Panc1 (cell line): ENCODE measurements around the gene GPRIN1. TPM values are rescaled to one million over a fixed set of nuclear protein-coding genes. Genes with fewer than 3 reads are reported as not detected.

ENCODE experiments used
- ATAC-seq: fragments of 200-7000 bp; cut with Tn5 transposase; 2 replicates; pipeline ENCODE4 v1.9.1; 2020; ENCODE audit warnings: mild to moderate bottlenecking, moderate library complexity
- BruUV-seq: library from RNA; stranded (reverse); fragments of 400-500 nt; replicated peaks from 2 replicates; lab custom pipeline; 2021; lab: Mats Ljungman, UMichigan
- CTCF ChIA-PET: fragments of 300-600 bp; sonication (Branson Sonifier 250); formaldehyde crosslinking; loops from one replicate; lab custom pipeline; 2022; ENCODE audit warnings: antibody characterized with exemption; lab: Charles Lee
- POLR2A ChIA-PET: fragments of 300-600 bp; sonication (Branson Sonifier 250); formaldehyde crosslinking; loops from one replicate; lab custom pipeline; 2022; ENCODE audit warnings: antibody characterized with exemption; lab: Charles Lee
- DNase-seq: peaks from one replicate; pipeline ENCODE4 v3.0.0-alpha.2; 2010; ENCODE audit warnings: low read depth, low spot score
- H3K27ac ChIP-seq: 2 replicates; pipeline ENCODE4 v1.5.1; 2011; ENCODE audit warnings: mild to moderate bottlenecking, low read length, inconsistent platforms
- H3K27me3 ChIP-seq: fragments of 200-500 bp; sonication (Bioruptor generic); 2 replicates; pipeline ENCODE4 v1.6.0; 2014; ENCODE audit warnings: low read length, inconsistent platforms; ENCODE audit not compliant: control insufficient read depth, insufficient read depth
- H3K36me3 ChIP-seq: fragments of 200-500 bp; sonication (Bioruptor generic); 2 replicates; pipeline ENCODE4 v1.5.1; 2014; ENCODE audit warnings: inconsistent platforms, mild to moderate bottlenecking, low read length, moderate library complexity; ENCODE audit not compliant: control insufficient read depth, insufficient read depth
- H3K4me1 ChIP-seq: 2 replicates; pipeline ENCODE4 v1.5.1; 2011; ENCODE audit warnings: inconsistent platforms, mild to moderate bottlenecking, low read length, moderate library complexity; ENCODE audit not compliant: control insufficient read depth, insufficient read depth
- H3K4me3 ChIP-seq, 2 experiments: 2 replicates each; pipeline ENCODE4 v1.5.1; 2011 to 2012; ENCODE audit warnings: low read depth in 2 of 2, low read length in 2 of 2, mild to moderate bottlenecking in 2 of 2, inconsistent platforms in 1 of 2, moderate library complexity in 1 of 2
- H3K9me3 ChIP-seq: fragments of 200-500 bp; sonication (Bioruptor generic); 2 replicates; pipeline ENCODE4 v1.5.1; 2014; ENCODE audit warnings: low read depth, mild to moderate bottlenecking, inconsistent platforms, low read length, moderate library complexity; ENCODE audit not compliant: control insufficient read depth, insufficient read depth
- POLR2AphosphoS5 ChIP-seq: IDR thresholded peaks from 2 replicates; pipeline ENCODE4 v1.6.1; 2012; ENCODE audit warnings: mild to moderate bottlenecking, low read depth, low read length, moderate library complexity
- SIN3A ChIP-seq: IDR thresholded peaks from 2 replicates; pipeline ENCODE4 v1.6.1; 2012; ENCODE audit warnings: low read depth, mild to moderate bottlenecking, low read length, moderate library complexity, borderline replicate concordance; ENCODE audit not compliant: insufficient read depth
- TCF7L2 ChIP-seq: IDR thresholded peaks from 2 replicates; pipeline ENCODE4 v1.6.1; 2011; ENCODE audit warnings: mild to moderate bottlenecking, low read depth, low read length, inconsistent platforms
- in situ Hi-C: cut with HindIII; loops from 2 replicates; pipeline ENCODE4 v1.10.0; 2016; ENCODE audit warnings: low sequenced_read_pairs, low pct_unique_long_range_greater_than_20kb
- intact Hi-C: fragments of 100-400 bp; cut with micrococcal nuclease; formaldehyde crosslinking; loops from one replicate; pipeline ENCODE4 v1.10.0; 2022; ENCODE audit not compliant: unreplicated experiment
- total RNA-seq: library from RNA; stranded (reverse); gene quantifications from one replicate; pipeline ENCODE4 v1.2.1, GENCODE V29; 2021; ENCODE audit not compliant: unreplicated experiment
- TF ChIP-seq, protein P1 (sequence below), 2 experiments: IDR thresholded peaks; 2 replicates each; pipeline ENCODE4 v1.6.1; 2011 to 2012; ENCODE audit warnings: low read depth in 2 of 2, control low read depth in 1 of 2, low read length in 1 of 2, mild to moderate bottlenecking in 1 of 2, moderate library complexity in 1 of 2; ENCODE audit not compliant: insufficient read depth in 1 of 2

Gene GPRIN1
- total RNA-seq, 1 experiment from 2014 or later: 18.9 TPM

DNA sequence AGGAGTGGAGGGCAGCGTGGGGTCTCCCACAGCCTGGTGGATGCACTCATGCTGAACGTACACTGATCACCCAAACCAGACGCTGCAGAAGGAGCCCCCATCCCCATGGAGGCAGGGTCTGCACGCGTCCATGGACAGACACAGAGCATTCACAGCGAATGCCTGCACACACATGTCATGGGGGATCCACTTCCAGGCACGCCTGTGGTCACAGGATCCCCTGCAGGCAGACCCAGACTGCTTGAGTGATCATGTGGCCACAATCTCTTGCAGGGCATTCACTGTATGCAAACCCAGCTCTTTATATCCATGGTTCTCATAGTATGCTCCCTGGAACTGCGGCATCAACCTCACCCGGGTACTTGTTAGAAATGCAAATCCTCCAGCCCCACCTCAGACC, 15.0 kb upstream of the GPRIN1 start:
- TF ChIP-seq SIN3A: no peak
- TF ChIP-seq, protein P1, sequence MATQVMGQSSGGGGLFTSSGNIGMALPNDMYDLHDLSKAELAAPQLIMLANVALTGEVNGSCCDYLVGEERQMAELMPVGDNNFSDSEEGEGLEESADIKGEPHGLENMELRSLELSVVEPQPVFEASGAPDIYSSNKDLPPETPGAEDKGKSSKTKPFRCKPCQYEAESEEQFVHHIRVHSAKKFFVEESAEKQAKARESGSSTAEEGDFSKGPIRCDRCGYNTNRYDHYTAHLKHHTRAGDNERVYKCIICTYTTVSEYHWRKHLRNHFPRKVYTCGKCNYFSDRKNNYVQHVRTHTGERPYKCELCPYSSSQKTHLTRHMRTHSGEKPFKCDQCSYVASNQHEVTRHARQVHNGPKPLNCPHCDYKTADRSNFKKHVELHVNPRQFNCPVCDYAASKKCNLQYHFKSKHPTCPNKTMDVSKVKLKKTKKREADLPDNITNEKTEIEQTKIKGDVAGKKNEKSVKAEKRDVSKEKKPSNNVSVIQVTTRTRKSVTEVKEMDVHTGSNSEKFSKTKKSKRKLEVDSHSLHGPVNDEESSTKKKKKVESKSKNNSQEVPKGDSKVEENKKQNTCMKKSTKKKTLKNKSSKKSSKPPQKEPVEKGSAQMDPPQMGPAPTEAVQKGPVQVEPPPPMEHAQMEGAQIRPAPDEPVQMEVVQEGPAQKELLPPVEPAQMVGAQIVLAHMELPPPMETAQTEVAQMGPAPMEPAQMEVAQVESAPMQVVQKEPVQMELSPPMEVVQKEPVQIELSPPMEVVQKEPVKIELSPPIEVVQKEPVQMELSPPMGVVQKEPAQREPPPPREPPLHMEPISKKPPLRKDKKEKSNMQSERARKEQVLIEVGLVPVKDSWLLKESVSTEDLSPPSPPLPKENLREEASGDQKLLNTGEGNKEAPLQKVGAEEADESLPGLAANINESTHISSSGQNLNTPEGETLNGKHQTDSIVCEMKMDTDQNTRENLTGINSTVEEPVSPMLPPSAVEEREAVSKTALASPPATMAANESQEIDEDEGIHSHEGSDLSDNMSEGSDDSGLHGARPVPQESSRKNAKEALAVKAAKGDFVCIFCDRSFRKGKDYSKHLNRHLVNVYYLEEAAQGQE (IDR thresholded peaks at IDR 0.05; ENCODE audit: insufficient read depth in 1 of 2, low read depth in 2 of 2, low read length in 1 of 2): no peak
- intact Hi-C loops: no loop called here
- ChIA-PET CTCF (interaction anchor here (0.7 kb wide), 1 partner anchor 56 kb away, joined by 3 read pairs; no protein-coding TSS in a partner anchor), POLR2A (no interaction called here)
- Histone ChIP-seq H3K36me3 (no peaks in the 10 kb centered on the region), H3K27me3 (no peaks in the 10 kb centered on the region), H3K9me3 (no peaks in the 10 kb centered on the region), H3K4me1 (peaks cover 5% of the 10 kb centered on the region; the same call in 1 of the 2 replicates), H3K4me3 (no peak overlapping the region), H3K27ac (no peak overlapping the region)
- ATAC-seq: no peak
- BruUV-seq: no TSS peak
- in situ Hi-C loops: no loop called here
- no peak for DNase-seq

DNA sequence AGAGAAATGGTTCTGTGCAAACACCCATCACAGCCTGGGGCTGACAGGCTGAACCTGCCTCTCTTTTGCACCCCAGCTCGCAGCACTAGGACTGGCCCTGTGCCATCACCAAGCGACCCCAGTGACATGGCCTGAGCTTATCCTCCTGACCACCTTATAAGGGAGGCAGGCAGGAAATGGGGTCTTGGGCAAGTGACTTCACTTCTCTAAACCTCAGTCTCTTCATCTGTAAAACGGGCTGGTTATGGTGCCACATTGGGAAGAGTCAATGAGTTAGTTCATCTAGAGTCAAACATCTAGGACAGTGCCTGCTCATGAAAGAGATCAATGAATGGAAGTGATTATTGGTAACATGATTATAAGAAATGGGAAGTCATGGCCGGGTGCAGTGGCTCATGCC, 14.2 kb upstream of the GPRIN1 start:
- ChIA-PET POLR2A (no interaction called here), CTCF (no interaction called here)
- Histone ChIP-seq H3K27ac (no peak overlapping the region), H3K27me3 (no peaks in the 10 kb centered on the region), H3K4me3 (no peak overlapping the region), H3K4me1 (peaks cover 5% of the 10 kb centered on the region; the same call in 1 of the 2 replicates), H3K9me3 (no peaks in the 10 kb centered on the region), H3K36me3 (no peaks in the 10 kb centered on the region)
- no peak for TF ChIP-seq SIN3A
- no peak for TF ChIP-seq POLR2AphosphoS5
- no peak for TF ChIP-seq TCF7L2
- TF ChIP-seq, protein P1 (IDR thresholded peaks at IDR 0.05; ENCODE audit: insufficient read depth in 1 of 2, low read depth in 2 of 2, low read length in 1 of 2): no peak
- no TSS peak for BruUV-seq
- ATAC-seq: no peak
- intact Hi-C loops: no loop called here
- in situ Hi-C loops: no loop called here
- no peak for DNase-seq

DNA sequence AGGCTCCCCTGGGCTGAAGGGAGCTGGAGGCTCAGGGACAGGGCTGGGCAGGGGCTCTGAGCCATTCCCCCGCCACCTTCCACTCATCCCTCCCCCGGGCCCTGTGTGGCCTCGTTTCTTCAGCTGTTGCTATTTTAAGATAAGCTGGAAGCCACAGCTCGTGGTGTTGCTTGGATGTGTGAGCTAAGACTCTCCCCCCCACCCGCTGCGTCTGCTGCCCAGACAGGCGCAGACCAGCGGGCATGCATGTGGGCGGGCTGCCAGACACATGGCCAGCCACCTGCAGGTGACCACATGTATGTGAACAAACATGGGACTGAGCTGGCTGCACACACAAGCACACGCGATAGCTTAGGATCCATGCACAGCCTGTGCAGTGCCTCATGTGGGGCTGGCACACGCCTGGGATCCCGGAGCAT, 11.7 kb upstream of the GPRIN1 start:
- H3K4me1 ChIP-seq: peaks cover 5% of the 10 kb centered on the region; the same call in 1 of the 2 replicates
- intact Hi-C loops (no loop called here), in situ Hi-C loops (no loop called here)
- BruUV-seq: no TSS peak
- H3K27me3 ChIP-seq: no peaks in the 10 kb centered on the region
- DNase-seq (no peak), ATAC-seq (no peak)
- no peaks in the 10 kb centered on the region for H3K9me3 ChIP-seq
- H3K4me3 ChIP-seq: no peak overlapping the region
- no peak for TF ChIP-seq SIN3A
- ChIA-PET CTCF (interaction anchor here (1.2 kb wide), 1 partner anchor 39 kb away, joined by 3 read pairs; no protein-coding TSS in a partner anchor), POLR2A (interaction anchor here (1.1 kb wide), 1 partner anchor 8 kb away, joined by 3 read pairs; the partner anchor contains the start of genes EIF4E1B and SNCB)
- H3K27ac ChIP-seq: no peak overlapping the region
- no peaks in the 10 kb centered on the region for H3K36me3 ChIP-seq
